BLaER1 treated with 17β-estradiol and CSF1 and Interleukin-3, amounts not matched to agents 10 nM and 100 nM (cell line): Measurements from ENCODE around the gene SLC9A2.

Experiments used
- H3K27ac ChIP-seq, 11 experiments: shearing (Covaris generic); formaldehyde crosslinking; 2 replicates each; pipeline ENCODE4 v1.8.1; 2022
- H3K27me3 ChIP-seq, 11 experiments: shearing (Covaris generic); formaldehyde crosslinking; 2 replicates each; pipeline ENCODE4 v1.8.1; 2022
- H3K36me3 ChIP-seq, 11 experiments: shearing (Covaris generic); formaldehyde crosslinking; 2 replicates each; pipeline ENCODE4 v1.8.1; 2022
- H3K4me1 ChIP-seq, 10 experiments: shearing (Covaris generic); formaldehyde crosslinking; 2 replicates each; pipeline ENCODE4 v1.8.1; 2022
- H3K4me2 ChIP-seq, 11 experiments: shearing (Covaris generic); formaldehyde crosslinking; 2 replicates each; pipeline ENCODE4 v1.8.1; 2022
- H3K4me3 ChIP-seq, 10 experiments: shearing (Covaris generic); formaldehyde crosslinking; 2 replicates each; pipeline ENCODE4 v1.8.1; 2022
- H3K9ac ChIP-seq, 11 experiments: shearing (Covaris generic); formaldehyde crosslinking; 2 replicates each; pipeline ENCODE4 v1.8.1; 2022
- H3K9me3 ChIP-seq, 11 experiments: shearing (Covaris generic); formaldehyde crosslinking; replicated peaks in 1 of 11; 2 replicates each; pipeline ENCODE4 v1.8.1; 2022
- H4K20me1 ChIP-seq, 11 experiments: shearing (Covaris generic); formaldehyde crosslinking; 2 replicates each; pipeline ENCODE4 v1.8.1; 2022
- Cebpa-rat ChIP-seq, 11 experiments: shearing (Covaris generic); IDR thresholded peaks; 2 replicates each; pipeline ENCODE4 v1.8.1; 2022

Gene SLC9A2

GRCh38 chr2:102754456-102755145 is 135.2 kb downstream of the SLC9A2 start:
- Histone ChIP-seq H3K27ac (no peak overlapping the region), H3K4me2 (no peak overlapping the region), H3K36me3 (no peaks in the 10 kb centered on the region), H4K20me1 (no peaks in the 10 kb centered on the region), H3K4me1 (peaks cover 6 to 16% (median 12%) of the 10 kb centered on the region in 10 experiments; a peak in 16 of 20 replicates), H3K9me3 (peaks cover 0 to 9% (median 0%) of the 10 kb centered on the region in 11 experiments; a peak in 4 of 22 replicates), H3K9ac (no peak overlapping the region), H3K4me3 (no peak overlapping the region), H3K27me3 (no peaks in the 10 kb centered on the region)
- no peak for TF ChIP-seq Cebpa-rat (IDR thresholded peaks at IDR 0.05)

- TF ChIP-seq Cebpa-rat (IDR thresholded peaks at IDR 0.05), result no peak
- peaks cover 0 to 9% (median 0%) of the 10 kb centered on the region in 11 experiments; a peak in 4 of 22 replicates for H3K9me3 ChIP-seq
- H3K4me2 ChIP-seq, result no peak overlapping the region
- H3K36me3 ChIP-seq, result no peaks in the 10 kb centered on the region
- no peak overlapping the region for H3K27ac ChIP-seq
- H4K20me1 ChIP-seq, result no peaks in the 10 kb centered on the region
- H3K4me1 ChIP-seq, result peaks cover 6 to 16% (median 12%) of the 10 kb centered on the region in 10 experiments; a peak in 16 of 20 replicates
- H3K27me3 ChIP-seq, result no peaks in the 10 kb centered on the region
- H3K9ac ChIP-seq, result no peak overlapping the region
- no peak overlapping the region for H3K4me3 ChIP-seq
Measured at GRCh38 chr2:102755284-102755683, 135.9 kb downstream of the SLC9A2 start.

GRCh38 chr2:102758439-102758838 is 139.1 kb downstream of the SLC9A2 start:
- Histone ChIP-seq H3K9ac (no peak overlapping the region), H3K9me3 (peaks cover 0 to 9% (median 0%) of the 10 kb centered on the region in 11 experiments; a peak in 5 of 22 replicates), H3K4me2 (no peak overlapping the region), H4K20me1 (no peaks in the 10 kb centered on the region), H3K36me3 (no peaks in the 10 kb centered on the region), H3K27me3 (no peaks in the 10 kb centered on the region), H3K27ac (no peak overlapping the region), H3K4me1 (peaks cover 14 to 25% (median 17%) of the 10 kb centered on the region in 10 experiments), H3K4me3 (no peak overlapping the region)
- no peak for TF ChIP-seq Cebpa-rat (IDR thresholded peaks at IDR 0.05)
